ENCODE data around the gene SORCS2.

SORCS2 gene

GRCh38 chr4:7768736-7769135 lies 576.4 kb downstream of the SORCS2 start:
- TF ChIP-seq CTCF (conservative IDR thresholded peaks at IDR 0.05; ENCODE audit: low read depth): no peak
- ChIA-PET POLR2A (ENCODE audit: low non-redundant PET) (no interaction called here), CTCF (interaction anchor here (0.8 kb wide), 1 partner anchor 934 kb away, joined by 4 read pairs; no protein-coding TSS in a partner anchor)
- DNase-seq (ENCODE audit: low spot score): no peak
- no peak overlapping the region for H3K27ac ChIP-seq

DNA sequence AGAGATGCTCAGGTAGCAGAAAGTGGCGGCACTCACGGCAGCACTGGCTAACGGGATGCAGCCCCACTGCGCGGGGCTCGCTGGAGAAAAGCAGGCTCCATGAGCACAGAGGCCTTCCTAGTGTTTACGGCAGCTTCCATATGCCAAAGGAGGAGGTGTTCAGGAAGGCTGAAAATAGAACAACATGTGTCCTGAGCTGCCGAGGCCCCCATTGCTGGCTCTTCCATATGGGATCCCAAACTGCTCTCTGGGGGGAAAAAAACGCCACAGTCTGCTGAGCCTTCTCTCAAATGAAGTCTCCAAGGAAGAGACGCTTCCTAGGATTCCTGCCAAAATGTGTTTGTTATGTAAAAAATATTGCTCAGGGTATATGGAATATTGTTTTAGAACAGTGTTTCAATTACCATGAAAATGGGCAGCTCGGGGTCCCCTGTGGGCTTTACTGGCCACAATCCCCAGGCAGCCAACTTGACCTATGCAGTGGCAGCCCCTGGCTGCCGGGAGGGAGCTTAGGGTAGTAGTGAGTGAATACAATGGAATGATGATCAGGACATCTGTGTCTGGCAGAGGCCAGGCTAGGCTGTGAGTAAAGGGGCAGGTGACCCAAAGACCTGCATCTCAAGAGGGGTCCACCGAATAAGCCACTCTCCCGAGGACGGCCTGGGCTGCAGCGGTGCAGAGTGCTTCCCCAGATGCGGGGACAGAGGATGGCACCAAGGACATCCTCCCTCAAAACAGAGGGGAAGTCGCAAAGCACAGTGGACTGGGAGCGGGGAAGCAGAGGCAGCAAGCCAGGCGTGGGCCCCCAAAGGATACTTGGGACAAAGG lies 577.3 kb downstream of the SORCS2 start:
- POLR2A ChIA-PET (ENCODE audit: low non-redundant PET): no interaction called here

GRCh38 chr4:7770224-7771050 lies 578.1 kb downstream of the SORCS2 start:
- no peak overlapping the region; the same call in 1 of the 2 replicates for H3K27ac ChIP-seq
- ChIA-PET POLR2A (ENCODE audit: low non-redundant PET) (no interaction called here), CTCF (interaction anchor here (0.6 to 0.7 kb wide), 5 partner anchors 13 to 212 kb away, joined by 3 to 6 read pairs (median 3); no protein-coding TSS in a partner anchor)
- TF ChIP-seq CTCF (conservative IDR thresholded peaks at IDR 0.05; ENCODE audit: low read depth): no peak; the same call in 1 of the 2 replicates
- DNase-seq (ENCODE audit: low spot score): peak; percentile 6

More for the DNA sequence above, 577.3 kb downstream of the SORCS2 start:
- CTCF ChIA-PET: interaction anchor here (0.7 kb wide), 2 partner anchors 13 to 58 kb away, joined by 3 to 4 read pairs; no protein-coding TSS in a partner anchor
- no peak for TF ChIP-seq CTCF (conservative IDR thresholded peaks at IDR 0.05; ENCODE audit: low read depth)
- DNase-seq (ENCODE audit: low spot score): no peak
- no peak overlapping the region for H3K27ac ChIP-seq

DNA sequence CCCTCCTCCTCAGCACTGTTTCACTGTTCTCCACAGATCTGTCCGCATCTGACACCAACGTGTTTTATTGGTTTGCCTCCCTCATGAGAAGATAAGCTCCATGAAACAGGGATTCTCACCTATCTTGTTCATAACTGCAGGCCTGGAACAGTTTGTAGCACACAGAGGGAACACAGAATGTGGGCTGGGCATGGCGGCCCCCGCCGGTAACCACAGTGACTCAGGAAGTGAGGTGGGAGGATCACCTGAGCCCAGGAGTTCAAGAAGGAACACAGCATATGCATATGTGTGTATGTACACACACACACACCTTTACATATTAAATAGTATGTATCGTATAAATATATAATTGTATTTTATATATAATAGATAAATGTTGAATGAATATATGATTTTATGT lies 578.7 kb downstream of the SORCS2 start:
- H3K27ac ChIP-seq: no peak overlapping the region; the same call in 1 of the 2 replicates
- DNase-seq (ENCODE audit: low spot score): no peak
- POLR2A ChIA-PET (ENCODE audit: low non-redundant PET): no interaction called here
- CTCF ChIA-PET: interaction anchor here (0.6 to 0.7 kb wide), 3 partner anchors 13 to 212 kb away, joined by 3 to 6 read pairs (median 3); no protein-coding TSS in a partner anchor
- no peak for TF ChIP-seq CTCF (conservative IDR thresholded peaks at IDR 0.05; ENCODE audit: low read depth)

DNA sequence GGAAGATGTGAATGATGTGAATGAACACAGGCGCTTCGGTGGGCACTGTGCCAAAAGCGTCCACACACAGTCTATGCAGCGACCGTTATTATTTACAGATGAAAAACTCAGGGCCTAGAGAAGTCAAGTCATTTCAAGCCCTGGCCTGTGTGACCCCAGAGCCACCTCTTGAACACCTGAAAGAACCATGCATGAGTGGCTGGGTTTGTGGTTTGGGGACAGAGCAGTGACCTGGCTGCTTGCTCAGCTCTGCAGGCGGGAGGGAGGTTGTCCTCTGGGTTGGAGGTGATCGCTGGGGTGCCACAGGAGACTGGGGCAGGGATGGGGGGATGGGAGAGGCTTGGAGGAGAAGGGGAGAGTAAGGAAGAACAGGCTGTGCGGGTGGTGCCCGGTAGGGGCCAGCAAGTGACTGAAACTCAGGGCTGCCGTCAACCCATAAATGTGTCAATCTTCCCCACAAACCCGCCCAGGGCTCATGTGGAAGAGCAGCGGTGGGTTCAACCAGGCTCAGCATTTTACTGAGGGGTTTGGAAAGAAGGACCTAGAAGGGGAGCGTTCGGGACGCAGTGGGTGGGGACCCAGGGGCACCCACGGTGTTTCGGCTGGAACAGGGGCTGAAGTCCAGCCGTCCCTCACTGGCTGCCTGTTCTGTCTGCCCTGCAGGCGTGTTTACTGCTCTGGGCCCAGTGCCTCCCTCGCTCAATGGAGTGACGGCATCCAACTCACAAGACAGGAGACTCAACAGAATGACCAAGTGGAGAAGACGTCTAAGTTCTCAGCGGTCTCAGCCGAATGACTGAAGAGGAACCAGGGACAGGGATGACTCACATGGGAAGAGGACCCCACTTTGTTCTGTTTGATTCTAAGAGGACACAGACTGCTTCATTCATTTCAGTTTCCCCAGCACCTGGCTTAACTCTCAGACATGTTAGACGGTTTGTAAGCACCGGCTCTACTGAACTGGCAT lies 579.5 kb downstream of the SORCS2 start:
- H3K27ac ChIP-seq: peak overlapping the region; percentile 7; the same call in 1 of the 2 replicates
- POLR2A ChIA-PET (ENCODE audit: low non-redundant PET): no interaction called here
- CTCF ChIA-PET: interaction anchor here (0.6 kb wide), 1 partner anchor 961 kb away, joined by 3 read pairs; no protein-coding TSS in a partner anchor
- no peak for DNase-seq (ENCODE audit: low spot score)
- TF ChIP-seq CTCF (conservative IDR thresholded peaks at IDR 0.05; ENCODE audit: low read depth): no peak

Measured in RWPE1 (cell line).